PC-9 (cell line): ENCODE results near the gene ENPEP. TPM values are rescaled to one million over a fixed set of nuclear protein-coding genes. Genes with fewer than 3 reads are reported as not detected.
A peak's percentile ranks its signal among the peaks of the same experiment; 100 is the strongest.

Experiments used
- BruUV-seq: library from RNA; stranded (reverse); fragments of 400-500 nt; replicated peaks from 2 replicates; lab custom pipeline; 2021; lab: Mats Ljungman, UMichigan
- CTCF ChIA-PET: fragments of 300-600 bp; sonication (Branson Sonifier 250); formaldehyde crosslinking; loops from one replicate; lab custom pipeline; 2022; ENCODE audit warnings: antibody characterized with exemption; lab: Charles Lee
- POLR2A ChIA-PET: fragments of 300-600 bp; sonication (Branson Sonifier 250); formaldehyde crosslinking; loops from one replicate; lab custom pipeline; 2022; ENCODE audit warnings: antibody characterized with exemption; ENCODE audit not compliant: unreplicated experiment; lab: Charles Lee
- DNase-seq, 2 experiments: peaks; one replicate each; pipeline versions ENCODE4 v3.0.0 to v3.0.0-alpha.2; 2015 to 2022; ENCODE audit warnings: mixed read lengths in 1 of 2
- H2AFZ ChIP-seq: fragments of 200-600 bp; sonication (generic); 2 replicates; pipeline ENCODE4 v1.8.1; 2017; ENCODE audit warnings: antibody characterized with exemption
- H3F3A ChIP-seq: fragments of 200-600 bp; sonication (generic); 2 replicates; pipeline ENCODE4 v1.8.1; 2017; ENCODE audit warnings: antibody characterized with exemption, mild to moderate bottlenecking, low read depth; ENCODE audit not compliant: insufficient read depth
- H3K27ac ChIP-seq: fragments of 200-600 bp; sonication (generic); 2 replicates; pipeline ENCODE4 v1.6.1; 2016; ENCODE audit warnings: mixed run types
- H3K27me3 ChIP-seq: fragments of 200-600 bp; sonication (generic); 2 replicates; pipeline ENCODE4 v1.6.1; 2016; ENCODE audit warnings: low read depth, mixed run types; ENCODE audit not compliant: insufficient read depth
- H3K36me3 ChIP-seq: fragments of 200-600 bp; sonication (generic); 2 replicates; pipeline ENCODE4 v1.6.1; 2016; ENCODE audit warnings: low read depth, mixed run types
- H3K4me1 ChIP-seq: fragments of 200-600 bp; sonication (generic); replicated peaks from 2 replicates; pipeline ENCODE4 v1.6.1; 2016; ENCODE audit warnings: mixed run types; ENCODE audit not compliant: insufficient read depth
- H3K4me2 ChIP-seq: fragments of 200-600 bp; sonication (generic); 2 replicates; pipeline ENCODE4 v1.6.1; 2017; ENCODE audit warnings: mixed run types
- H3K4me3 ChIP-seq: fragments of 200-600 bp; sonication (generic); 2 replicates; pipeline ENCODE4 v1.6.1; 2016; ENCODE audit warnings: mixed run types
- H3K79me2 ChIP-seq: fragments of 200-600 bp; sonication (generic); 2 replicates; pipeline ENCODE4 v1.6.1; 2017; ENCODE audit warnings: low read depth, mixed run types
- H3K9me2 ChIP-seq: fragments of 200-600 bp; sonication (generic); 2 replicates; pipeline ENCODE4 v1.8.1; 2017; ENCODE audit warnings: mild to moderate bottlenecking; ENCODE audit not compliant: insufficient read depth
- H3K9me3 ChIP-seq: fragments of 200-600 bp; sonication (generic); 2 replicates; pipeline ENCODE4 v1.8.1; 2016; ENCODE audit warnings: low read depth; ENCODE audit not compliant: insufficient read depth
- H4K20me1 ChIP-seq: fragments of 200-600 bp; sonication (generic); 2 replicates; pipeline ENCODE4 v1.8.1; 2017; ENCODE audit not compliant: insufficient read depth
- EZH2 ChIP-seq: fragments of 200-600 bp; sonication (generic); IDR thresholded peaks from 2 replicates; pipeline ENCODE4 v1.8.0; 2017; ENCODE audit warnings: antibody characterized with exemption, low read depth
- intact Hi-C: fragments of 100-400 bp; cut with micrococcal nuclease; formaldehyde crosslinking; loops from one replicate; pipeline ENCODE4 v1.10.0; 2022; ENCODE audit not compliant: unreplicated experiment
- total RNA-seq: library from RNA; stranded (reverse); gene quantifications from 2 replicates; pipeline ENCODE4 v1.2.3, GENCODE V29; 2021
- TF ChIP-seq, protein P1 (sequence below): fragments of 200-600 bp; sonication (generic); conservative IDR thresholded peaks from 2 replicates; pipeline ENCODE4 v1.6.1; 2017; ENCODE audit warnings: mixed run types, antibody characterized with exemption, mild to moderate bottlenecking, moderate library complexity

ENPEP gene
- total RNA-seq, 1 experiment from 2014 or later, result not detected

DNA sequence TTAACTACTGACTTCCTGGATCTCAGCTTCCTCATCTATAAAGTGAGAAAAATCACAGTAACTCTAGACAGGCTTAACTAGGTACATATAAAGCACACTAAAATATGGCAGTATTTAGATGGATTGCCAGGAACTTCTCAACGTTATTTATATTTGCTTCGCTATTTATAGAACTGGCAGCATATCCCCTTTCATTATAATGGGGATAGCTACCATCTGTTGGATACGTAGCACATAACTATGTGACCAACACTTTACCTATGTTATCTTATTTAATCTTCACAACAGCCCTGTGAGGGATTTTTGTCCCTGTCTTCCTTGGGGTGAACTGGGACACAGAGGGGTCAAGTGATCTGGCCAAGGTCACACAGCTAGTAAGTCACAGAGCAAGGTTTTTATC, 64.6 kb downstream of the ENPEP start:
- Histone ChIP-seq H3K79me2 (no peaks in the 10 kb centered on the region), H2AFZ (no peak overlapping the region), H3K36me3 (no peaks in the 10 kb centered on the region), H4K20me1 (no peaks in the 10 kb centered on the region), H3K27me3 (no peaks in the 10 kb centered on the region), H3K4me2 (no peak overlapping the region), H3K9me3 (peaks cover 6% of the 10 kb centered on the region; the same call in 1 of the 2 replicates), H3K27ac (peak overlapping the region; percentile 67), H3K9me2 (no peaks in the 10 kb centered on the region), H3K4me3 (no peak overlapping the region), H3K4me1 (peaks cover 14% of the 10 kb centered on the region), H3F3A (peaks cover 10% of the 10 kb centered on the region)
- ChIA-PET CTCF (no interaction called here), POLR2A (no interaction called here)
- no peak for TF ChIP-seq EZH2
- TF ChIP-seq, protein P1, sequence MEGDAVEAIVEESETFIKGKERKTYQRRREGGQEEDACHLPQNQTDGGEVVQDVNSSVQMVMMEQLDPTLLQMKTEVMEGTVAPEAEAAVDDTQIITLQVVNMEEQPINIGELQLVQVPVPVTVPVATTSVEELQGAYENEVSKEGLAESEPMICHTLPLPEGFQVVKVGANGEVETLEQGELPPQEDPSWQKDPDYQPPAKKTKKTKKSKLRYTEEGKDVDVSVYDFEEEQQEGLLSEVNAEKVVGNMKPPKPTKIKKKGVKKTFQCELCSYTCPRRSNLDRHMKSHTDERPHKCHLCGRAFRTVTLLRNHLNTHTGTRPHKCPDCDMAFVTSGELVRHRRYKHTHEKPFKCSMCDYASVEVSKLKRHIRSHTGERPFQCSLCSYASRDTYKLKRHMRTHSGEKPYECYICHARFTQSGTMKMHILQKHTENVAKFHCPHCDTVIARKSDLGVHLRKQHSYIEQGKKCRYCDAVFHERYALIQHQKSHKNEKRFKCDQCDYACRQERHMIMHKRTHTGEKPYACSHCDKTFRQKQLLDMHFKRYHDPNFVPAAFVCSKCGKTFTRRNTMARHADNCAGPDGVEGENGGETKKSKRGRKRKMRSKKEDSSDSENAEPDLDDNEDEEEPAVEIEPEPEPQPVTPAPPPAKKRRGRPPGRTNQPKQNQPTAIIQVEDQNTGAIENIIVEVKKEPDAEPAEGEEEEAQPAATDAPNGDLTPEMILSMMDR, result no peak
- no peak for DNase-seq
- BruUV-seq, result no TSS peak
- intact Hi-C loops, result no loop called here

DNA sequence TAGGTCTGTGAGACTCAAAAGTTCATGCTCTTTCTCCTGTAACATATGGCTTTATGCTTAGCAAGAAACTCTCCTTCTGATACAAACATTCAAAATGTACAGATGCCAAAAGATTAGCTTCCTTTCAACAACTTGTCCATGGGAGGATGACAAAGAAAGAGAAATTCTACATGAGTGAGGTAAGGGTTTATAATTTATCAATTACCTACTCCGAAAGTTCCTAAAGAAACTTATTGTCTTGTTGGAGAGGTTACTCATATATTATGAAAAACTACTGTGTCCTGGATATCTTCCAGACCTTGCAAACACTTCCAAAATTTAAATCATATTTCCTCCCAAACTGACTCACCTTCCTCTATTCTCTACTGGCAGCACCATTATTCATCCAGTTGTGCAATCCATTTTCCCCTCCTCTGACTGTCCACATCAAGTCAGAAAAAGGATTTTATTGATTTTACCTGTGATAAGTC, 65.1 kb downstream of the ENPEP start:
- TF ChIP-seq EZH2, result no peak
- TF ChIP-seq, protein P1, result no peak
- Histone ChIP-seq H4K20me1 (no peaks in the 10 kb centered on the region), H3K4me1 (peaks cover 14% of the 10 kb centered on the region), H3K27ac (peak overlapping the region; percentile 67), H3K79me2 (no peaks in the 10 kb centered on the region), H2AFZ (no peak overlapping the region), H3K4me2 (no peak overlapping the region), H3K36me3 (no peaks in the 10 kb centered on the region), H3K9me3 (peaks cover 6% of the 10 kb centered on the region; the same call in 1 of the 2 replicates), H3K4me3 (no peak overlapping the region), H3K27me3 (no peaks in the 10 kb centered on the region), H3F3A (peaks cover 10% of the 10 kb centered on the region), H3K9me2 (no peaks in the 10 kb centered on the region)
- ChIA-PET POLR2A (no interaction called here), CTCF (no interaction called here)
- DNase-seq, result peak in 1 of 2 experiments; percentile 48
- intact Hi-C loops, result no loop called here
- no TSS peak for BruUV-seq

DNA sequence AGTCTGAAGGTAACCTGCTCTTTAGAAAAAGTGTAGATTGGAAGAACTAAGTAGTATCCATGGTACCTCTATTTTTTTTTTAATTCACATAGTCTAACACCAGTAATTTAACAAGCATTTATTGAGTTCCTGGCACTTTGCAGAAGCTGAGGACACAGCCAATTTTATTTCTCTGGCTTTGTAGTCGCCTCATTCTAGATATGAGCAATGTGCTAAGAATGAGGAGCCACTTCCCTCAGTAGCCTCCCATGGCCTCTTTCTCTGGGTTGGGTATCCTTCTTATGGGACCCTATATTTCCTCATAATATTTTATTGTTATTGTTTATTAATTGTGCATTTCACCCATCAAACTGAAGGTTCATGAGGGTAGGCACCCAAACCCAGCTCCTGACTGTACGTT, 67.6 kb downstream of the ENPEP start:
- intact Hi-C loops, result no loop called here
- POLR2A ChIA-PET, result no interaction called here
- CTCF ChIA-PET, result no interaction called here

More for the DNA sequence above, 67.6 kb downstream of the ENPEP start:
- H3K36me3 ChIP-seq, result no peaks in the 10 kb centered on the region
- no peak for DNase-seq
- H4K20me1 ChIP-seq, result no peaks in the 10 kb centered on the region
- H3K9me2 ChIP-seq, result no peaks in the 10 kb centered on the region
- peaks cover 10% of the 10 kb centered on the region for H3F3A ChIP-seq
- no peak overlapping the region for H3K4me3 ChIP-seq
- no peaks in the 10 kb centered on the region for H3K9me3 ChIP-seq
- H2AFZ ChIP-seq, result no peak overlapping the region
- H3K4me1 ChIP-seq, result peaks cover 14% of the 10 kb centered on the region
- no peak overlapping the region for H3K27ac ChIP-seq
- no TSS peak for BruUV-seq
- H3K27me3 ChIP-seq, result no peaks in the 10 kb centered on the region
- H3K4me2 ChIP-seq, result no peak overlapping the region
- no peaks in the 10 kb centered on the region for H3K79me2 ChIP-seq
- TF ChIP-seq EZH2, result no peak
- TF ChIP-seq, protein P1, result no peak
